ENCODE data around the gene RERE.
"Not testable (repeated sequence)": the region's sequence is repeated elsewhere in the genome, so short reads cannot be mapped to it uniquely, and the experiment has no call there.

The RERE gene

GRCh38 chr1:8623651-8624192 lies 193.7 kb downstream of the RERE start:
- H3K9ac ChIP-seq (ENCODE audit: low read length in 2 of 2); H3K9me3 ChIP-seq (ENCODE audit: control insufficient read depth in 2 of 2, low read length in 2 of 2); H3K27ac ChIP-seq (ENCODE audit: low read length); H3K27me3 ChIP-seq (ENCODE audit: control insufficient read depth in 1 of 2, insufficient read depth in 2 of 2, low read length in 2 of 2); H3K4me1 ChIP-seq (ENCODE audit: control insufficient read depth, insufficient read depth, low read length); H3K36me3 ChIP-seq (ENCODE audit: control insufficient read depth in 2 of 2, insufficient read depth in 2 of 2, low read length in 2 of 2); H3K4me3 ChIP-seq (ENCODE audit: low read length in 2 of 2): not testable (repeated sequence)

- H3K27me3 ChIP-seq (ENCODE audit: control insufficient read depth in 1 of 2, insufficient read depth in 2 of 2, low read length in 2 of 2); H3K9me3 ChIP-seq (ENCODE audit: control insufficient read depth in 2 of 2, low read length in 2 of 2); H3K4me1 ChIP-seq (ENCODE audit: control insufficient read depth, insufficient read depth, low read length); H3K27ac ChIP-seq (ENCODE audit: low read length); H3K36me3 ChIP-seq (ENCODE audit: control insufficient read depth in 2 of 2, insufficient read depth in 2 of 2, low read length in 2 of 2); H3K9ac ChIP-seq (ENCODE audit: low read length in 2 of 2); H3K4me3 ChIP-seq (ENCODE audit: low read length in 2 of 2): not testable (repeated sequence)
These were observed 195.6 kb downstream of the RERE start for GRCh38 chr1:8621785-8622348.

- H3K27me3 ChIP-seq (ENCODE audit: control insufficient read depth in 1 of 2, insufficient read depth in 2 of 2, low read length in 2 of 2); H3K9ac ChIP-seq (ENCODE audit: low read length in 2 of 2); H3K4me3 ChIP-seq (ENCODE audit: low read length in 2 of 2); H3K4me1 ChIP-seq (ENCODE audit: control insufficient read depth, insufficient read depth, low read length); H3K36me3 ChIP-seq (ENCODE audit: control insufficient read depth in 2 of 2, insufficient read depth in 2 of 2, low read length in 2 of 2); H3K9me3 ChIP-seq (ENCODE audit: control insufficient read depth in 2 of 2, low read length in 2 of 2); H3K27ac ChIP-seq (ENCODE audit: low read length): not testable (repeated sequence)
These were observed 196.3 kb downstream of the RERE start for GRCh38 chr1:8621034-8621582.

GRCh38 chr1:8619917-8620502 lies 197.4 kb downstream of the RERE start:
- H3K9me3 ChIP-seq (ENCODE audit: control insufficient read depth in 2 of 2, low read length in 2 of 2); H3K27ac ChIP-seq (ENCODE audit: low read length); H3K36me3 ChIP-seq (ENCODE audit: control insufficient read depth in 2 of 2, insufficient read depth in 2 of 2, low read length in 2 of 2); H3K4me3 ChIP-seq (ENCODE audit: low read length in 2 of 2); H3K9ac ChIP-seq (ENCODE audit: low read length in 2 of 2); H3K27me3 ChIP-seq (ENCODE audit: control insufficient read depth in 1 of 2, insufficient read depth in 2 of 2, low read length in 2 of 2); H3K4me1 ChIP-seq (ENCODE audit: control insufficient read depth, insufficient read depth, low read length): not testable (repeated sequence)

GRCh38 chr1:8619419-8619818 lies 198.0 kb downstream of the RERE start:
- not testable (repeated sequence) for H3K9me3 ChIP-seq (ENCODE audit: control insufficient read depth in 2 of 2, low read length in 2 of 2); H3K27me3 ChIP-seq (ENCODE audit: control insufficient read depth in 1 of 2, insufficient read depth in 2 of 2, low read length in 2 of 2); H3K4me1 ChIP-seq (ENCODE audit: control insufficient read depth, insufficient read depth, low read length); H3K9ac ChIP-seq (ENCODE audit: low read length in 2 of 2); H3K4me3 ChIP-seq (ENCODE audit: low read length in 2 of 2); H3K36me3 ChIP-seq (ENCODE audit: control insufficient read depth in 2 of 2, insufficient read depth in 2 of 2, low read length in 2 of 2); H3K27ac ChIP-seq (ENCODE audit: low read length)

GRCh38 chr1:8616791-8617190 lies 200.6 kb downstream of the RERE start:
- not testable (repeated sequence) for H3K9me3 ChIP-seq (ENCODE audit: control insufficient read depth in 2 of 2, low read length in 2 of 2); H3K9ac ChIP-seq (ENCODE audit: low read length in 2 of 2); H3K27me3 ChIP-seq (ENCODE audit: control insufficient read depth in 1 of 2, insufficient read depth in 2 of 2, low read length in 2 of 2); H3K27ac ChIP-seq (ENCODE audit: low read length); H3K4me3 ChIP-seq (ENCODE audit: low read length in 2 of 2); H3K4me1 ChIP-seq (ENCODE audit: control insufficient read depth, insufficient read depth, low read length); H3K36me3 ChIP-seq (ENCODE audit: control insufficient read depth in 2 of 2, insufficient read depth in 2 of 2, low read length in 2 of 2)

GRCh38 chr1:8611634-8612515 lies 205.6 kb downstream of the RERE start:
- H3K9me3 ChIP-seq (ENCODE audit: control insufficient read depth in 2 of 2, low read length in 2 of 2); H3K27ac ChIP-seq (ENCODE audit: low read length); H3K4me3 ChIP-seq (ENCODE audit: low read length in 2 of 2); H3K36me3 ChIP-seq (ENCODE audit: control insufficient read depth in 2 of 2, insufficient read depth in 2 of 2, low read length in 2 of 2); H3K27me3 ChIP-seq (ENCODE audit: control insufficient read depth in 1 of 2, insufficient read depth in 2 of 2, low read length in 2 of 2); H3K4me1 ChIP-seq (ENCODE audit: control insufficient read depth, insufficient read depth, low read length); H3K9ac ChIP-seq (ENCODE audit: low read length in 2 of 2): not testable (repeated sequence)

GRCh38 chr1:8607906-8608305 lies 209.5 kb downstream of the RERE start:
- no peaks in the 10 kb centered on the region for H3K27me3 ChIP-seq (ENCODE audit: control insufficient read depth in 1 of 2, insufficient read depth in 2 of 2, low read length in 2 of 2)
- no peak overlapping the region for H3K4me3 ChIP-seq (ENCODE audit: low read length in 2 of 2)
- H3K9ac ChIP-seq (ENCODE audit: low read length in 2 of 2) = no peak overlapping the region
- H3K27ac ChIP-seq (ENCODE audit: low read length) = no peak overlapping the region
- H3K9me3 ChIP-seq (ENCODE audit: control insufficient read depth in 2 of 2, low read length in 2 of 2) = no peaks in the 10 kb centered on the region
- H3K4me1 ChIP-seq (ENCODE audit: control insufficient read depth, insufficient read depth, low read length) = no peaks in the 10 kb centered on the region
- H3K36me3 ChIP-seq (ENCODE audit: control insufficient read depth in 2 of 2, insufficient read depth in 2 of 2, low read length in 2 of 2) = no peaks in the 10 kb centered on the region

GRCh38 chr1:8604041-8604945 lies 213.1 kb downstream of the RERE start:
- H3K9ac ChIP-seq (ENCODE audit: low read length in 2 of 2) = no peak overlapping the region
- no peaks in the 10 kb centered on the region for H3K36me3 ChIP-seq (ENCODE audit: control insufficient read depth in 2 of 2, insufficient read depth in 2 of 2, low read length in 2 of 2)
- H3K4me3 ChIP-seq (ENCODE audit: low read length in 2 of 2) = no peak overlapping the region
- no peaks in the 10 kb centered on the region for H3K9me3 ChIP-seq (ENCODE audit: control insufficient read depth in 2 of 2, low read length in 2 of 2)
- H3K27ac ChIP-seq (ENCODE audit: low read length) = no peak overlapping the region
- H3K27me3 ChIP-seq (ENCODE audit: control insufficient read depth in 1 of 2, insufficient read depth in 2 of 2, low read length in 2 of 2) = no peaks in the 10 kb centered on the region
- peaks cover 4% of the 10 kb centered on the region for H3K4me1 ChIP-seq (ENCODE audit: control insufficient read depth, insufficient read depth, low read length)

GRCh38 chr1:8603220-8603616 lies 214.2 kb downstream of the RERE start:
- Histone ChIP-seq H3K27ac (ENCODE audit: low read length) (no peak overlapping the region), H3K4me3 (ENCODE audit: low read length in 2 of 2) (no peak overlapping the region), H3K9me3 (ENCODE audit: control insufficient read depth in 2 of 2, low read length in 2 of 2) (no peaks in the 10 kb centered on the region), H3K27me3 (ENCODE audit: control insufficient read depth in 1 of 2, insufficient read depth in 2 of 2, low read length in 2 of 2) (no peaks in the 10 kb centered on the region), H3K36me3 (ENCODE audit: control insufficient read depth in 2 of 2, insufficient read depth in 2 of 2, low read length in 2 of 2) (no peaks in the 10 kb centered on the region), H3K4me1 (ENCODE audit: control insufficient read depth, insufficient read depth, low read length) (peaks cover 14% of the 10 kb centered on the region), H3K9ac (ENCODE audit: low read length in 2 of 2) (no peak overlapping the region)

Measured in stomach smooth muscle (tissue), 2 donors.